ENCODE measurements around the gene MAX. TPM values are rescaled to one million over a fixed set of nuclear protein-coding genes. Genes with fewer than 3 reads are reported as not detected.

MAX gene
- total and polyA plus RNA-seq, 11 donors = 42.3 to 102 (median 74.4) TPM

GRCh38 chr14:65149116-65149515, 46.8 kb upstream of the MAX start:
- DNase-seq = no peak
- TF ChIP-seq POLR2A (IDR thresholded peaks at IDR 0.05) = no peak
- TF ChIP-seq, protein P1, sequence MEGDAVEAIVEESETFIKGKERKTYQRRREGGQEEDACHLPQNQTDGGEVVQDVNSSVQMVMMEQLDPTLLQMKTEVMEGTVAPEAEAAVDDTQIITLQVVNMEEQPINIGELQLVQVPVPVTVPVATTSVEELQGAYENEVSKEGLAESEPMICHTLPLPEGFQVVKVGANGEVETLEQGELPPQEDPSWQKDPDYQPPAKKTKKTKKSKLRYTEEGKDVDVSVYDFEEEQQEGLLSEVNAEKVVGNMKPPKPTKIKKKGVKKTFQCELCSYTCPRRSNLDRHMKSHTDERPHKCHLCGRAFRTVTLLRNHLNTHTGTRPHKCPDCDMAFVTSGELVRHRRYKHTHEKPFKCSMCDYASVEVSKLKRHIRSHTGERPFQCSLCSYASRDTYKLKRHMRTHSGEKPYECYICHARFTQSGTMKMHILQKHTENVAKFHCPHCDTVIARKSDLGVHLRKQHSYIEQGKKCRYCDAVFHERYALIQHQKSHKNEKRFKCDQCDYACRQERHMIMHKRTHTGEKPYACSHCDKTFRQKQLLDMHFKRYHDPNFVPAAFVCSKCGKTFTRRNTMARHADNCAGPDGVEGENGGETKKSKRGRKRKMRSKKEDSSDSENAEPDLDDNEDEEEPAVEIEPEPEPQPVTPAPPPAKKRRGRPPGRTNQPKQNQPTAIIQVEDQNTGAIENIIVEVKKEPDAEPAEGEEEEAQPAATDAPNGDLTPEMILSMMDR (IDR thresholded peaks at IDR 0.05) = no peak
- intact Hi-C loops (cut with DNase I) = no loop called here
- H3K9me3 ChIP-seq = no peaks in the 10 kb centered on the region
- H3K4me3 ChIP-seq = no peak overlapping the region
- no peaks in the 10 kb centered on the region for H3K36me3 ChIP-seq
- WGBS, 4 donors = 92 to 95% (median 94%) methylated on average over 4 of the region's 4 CpGs
- H3K27me3 ChIP-seq = no peaks in the 10 kb centered on the region
- H3K4me1 ChIP-seq = no peaks in the 10 kb centered on the region
- H3K27ac ChIP-seq = no peak overlapping the region
- no peak for ATAC-seq

- H3K27ac ChIP-seq = no peak overlapping the region
- peaks cover 0 to 3% (median 0%) of the 10 kb centered on the region in 12 donors for H3K4me1 ChIP-seq
- no peaks in the 10 kb centered on the region for H3K36me3 ChIP-seq
- TF ChIP-seq, protein P1 (IDR thresholded peaks at IDR 0.05) = no peak
- TF ChIP-seq POLR2A (IDR thresholded peaks at IDR 0.05) = no peak
- DNase-seq = no peak
- intact Hi-C loops (cut with DNase I) = no loop called here
- no peak for ATAC-seq
- no peak overlapping the region for H3K4me3 ChIP-seq
- WGBS, 4 donors = 89 to 93% (median 91%) methylated on average over 6 to 8 of the region's 8 CpGs
- peaks cover 0 to 11% (median 0%) of the 10 kb centered on the region in 9 donors for H3K27me3 ChIP-seq
- no peaks in the 10 kb centered on the region for H3K9me3 ChIP-seq
These were observed 41.9 kb upstream of the MAX start for GRCh38 chr14:65144170-65144569.

- no peak for TF ChIP-seq POLR2A (IDR thresholded peaks at IDR 0.05)
- TF ChIP-seq, protein P1 (IDR thresholded peaks at IDR 0.05) = no peak
- no peaks in the 10 kb centered on the region for H3K36me3 ChIP-seq
- H3K27ac ChIP-seq = no peak overlapping the region
These were observed 40.8 kb upstream of the MAX start for GRCh38 chr14:65142914-65143625.

DNA sequence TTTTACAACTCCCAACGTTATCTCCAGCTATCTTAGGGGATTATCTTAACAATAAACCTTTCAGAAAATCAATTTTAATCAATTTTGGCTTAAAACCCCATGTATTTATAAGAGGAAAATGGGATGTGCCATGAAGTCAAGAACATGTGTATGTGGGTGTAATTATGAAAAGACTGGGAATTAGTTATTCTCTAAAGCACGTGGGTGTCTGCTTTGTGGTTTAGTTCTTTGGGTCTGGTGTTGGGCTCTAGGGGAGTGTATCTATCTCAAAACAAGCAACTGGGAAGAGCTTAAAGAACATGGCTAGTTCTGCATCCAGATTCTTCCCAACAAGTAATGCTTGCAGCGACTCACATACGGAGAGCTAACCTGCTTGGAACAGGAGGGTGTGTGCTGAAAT, 40.1 kb upstream of the MAX start:
- intact Hi-C loops (cut with DNase I) = no loop called here
- Histone ChIP-seq H3K4me3 (no peak overlapping the region), H3K4me1 (peaks cover 0 to 3% (median 0%) of the 10 kb centered on the region in 12 donors), H3K9me3 (no peaks in the 10 kb centered on the region), H3K27me3 (peaks cover 0 to 11% (median 0%) of the 10 kb centered on the region in 9 donors), H3K27ac (no peak overlapping the region), H3K36me3 (no peaks in the 10 kb centered on the region)
- DNase-seq (no peak), ATAC-seq (peak in 2 of 4 donors; percentile 22 to 64)
- WGBS, 4 donors = 71 to 78% (median 74%) methylated on average over 4 of the region's 4 CpGs
- no peak for TF ChIP-seq POLR2A (IDR thresholded peaks at IDR 0.05)
- TF ChIP-seq, protein P1 (IDR thresholded peaks at IDR 0.05) = no peak

More at GRCh38 chr14:65142914-65143625, 40.8 kb upstream of the MAX start:
- WGBS, 4 donors = 66 to 75% (median 70%) methylated on average over 8 of the region's 8 CpGs
- Histone ChIP-seq H3K27me3 (peaks cover 0 to 11% (median 0%) of the 10 kb centered on the region in 9 donors), H3K4me1 (peaks cover 0 to 3% (median 0%) of the 10 kb centered on the region in 12 donors), H3K9me3 (no peaks in the 10 kb centered on the region), H3K4me3 (no peak overlapping the region)
- ATAC-seq (no peak), DNase-seq (no peak)
- intact Hi-C loops (cut with DNase I) = no loop called here
